ENCODE results near the gene NTRK1.

NTRK1 gene

GRCh38 chr1:156881101-156881500, 20.4 kb downstream of the NTRK1 start:
- H2BK5ac ChIP-seq (ENCODE audit: low read depth, low read length, poor library complexity), result no peak overlapping the region
- H2BK12ac ChIP-seq (ENCODE audit: low read length), result no peak overlapping the region
- H4K12ac ChIP-seq (ENCODE audit: low read depth, low read length), result no peak overlapping the region
- no peak overlapping the region for H3K4me3 ChIP-seq (ENCODE audit: low read depth, low read length)
- H3K4me2 ChIP-seq (ENCODE audit: low read length), result no peak overlapping the region
- H3K14ac ChIP-seq (ENCODE audit: low read length), result no peak overlapping the region
- H2BK120ac ChIP-seq (ENCODE audit: insufficient read depth, low read length, poor library complexity), result no peak overlapping the region
- H3K4ac ChIP-seq (ENCODE audit: low read depth, low read length), result no peak overlapping the region
- peaks cover 4 to 8% of the 10 kb centered on the region in 2 experiments for H3K4me1 ChIP-seq (ENCODE audit: control insufficient read depth in 1 of 2, insufficient read depth in 2 of 2, low read length in 2 of 2)
- H3K18ac ChIP-seq (ENCODE audit: low read length), result no peak overlapping the region
- no peak overlapping the region for H4K91ac ChIP-seq (ENCODE audit: low read depth, low read length)
- no peak overlapping the region for H2AK5ac ChIP-seq (ENCODE audit: low read length)
- no CpG with 5 or more reads among the region's 10 CpGs for WGBS (ENCODE audit: extremely low coverage, insufficient coverage, insufficient read length)
- H3K79me1 ChIP-seq (ENCODE audit: low read length), result no peaks in the 10 kb centered on the region
- no peak for DNase-seq
- H3K27me3 ChIP-seq (ENCODE audit: insufficient read depth, low read length), result no peaks in the 10 kb centered on the region
- H3K27ac ChIP-seq (ENCODE audit: low read depth, low read length), result no peak overlapping the region
- H3K36me3 ChIP-seq (ENCODE audit: control insufficient read depth in 1 of 2, insufficient read depth in 2 of 2, low read length in 2 of 2), result no peaks in the 10 kb centered on the region
- no peak overlapping the region for H4K8ac ChIP-seq (ENCODE audit: low read depth, low read length)
- H2AFZ ChIP-seq (ENCODE audit: insufficient read depth, low read length, poor library complexity), result no peak overlapping the region
- no peak overlapping the region for H3K23ac ChIP-seq (ENCODE audit: low read length)
- no peaks in the 10 kb centered on the region for H3K79me2 ChIP-seq (ENCODE audit: control insufficient read depth, insufficient read depth, low read length, poor library complexity)
- no peak overlapping the region for H3K9ac ChIP-seq (ENCODE audit: low read length)
- H3K9me3 ChIP-seq (ENCODE audit: insufficient read depth, low read depth, low read length), result peaks cover 4% of the 10 kb centered on the region

GRCh38 chr1:156881663-156882062, 21.0 kb downstream of the NTRK1 start:
- WGBS (ENCODE audit: extremely low coverage, insufficient coverage, insufficient read length), result no CpG with 5 or more reads among the region's 4 CpGs
- no peak overlapping the region for H3K4me3 ChIP-seq (ENCODE audit: low read depth, low read length)
- H3K4ac ChIP-seq (ENCODE audit: low read depth, low read length), result no peak overlapping the region

GRCh38 chr1:156882543-156882942, 21.9 kb downstream of the NTRK1 start:
- Histone ChIP-seq H2BK12ac (ENCODE audit: low read length) (no peak overlapping the region), H3K9me3 (ENCODE audit: insufficient read depth, low read depth, low read length) (peaks cover 4% of the 10 kb centered on the region), H3K79me1 (ENCODE audit: low read length) (no peaks in the 10 kb centered on the region), H4K8ac (ENCODE audit: low read depth, low read length) (no peak overlapping the region), H3K4me2 (ENCODE audit: low read length) (no peak overlapping the region), H3K9ac (ENCODE audit: low read length) (no peak overlapping the region), H3K18ac (ENCODE audit: low read length) (no peak overlapping the region), H2BK5ac (ENCODE audit: low read depth, low read length, poor library complexity) (no peak overlapping the region), H2AFZ (ENCODE audit: insufficient read depth, low read length, poor library complexity) (no peak overlapping the region), H4K12ac (ENCODE audit: low read depth, low read length) (no peak overlapping the region), H3K27ac (ENCODE audit: low read depth, low read length) (no peak overlapping the region), H2AK5ac (ENCODE audit: low read length) (no peak overlapping the region), H3K27me3 (ENCODE audit: insufficient read depth, low read length) (no peaks in the 10 kb centered on the region), H3K79me2 (ENCODE audit: control insufficient read depth, insufficient read depth, low read length, poor library complexity) (no peaks in the 10 kb centered on the region), H3K23ac (ENCODE audit: low read length) (no peak overlapping the region), H3K4ac (ENCODE audit: low read depth, low read length) (no peak overlapping the region), H3K4me1 (ENCODE audit: control insufficient read depth in 1 of 2, insufficient read depth in 2 of 2, low read length in 2 of 2) (peaks cover 4 to 8% of the 10 kb centered on the region in 2 experiments), H3K4me3 (ENCODE audit: low read depth, low read length) (no peak overlapping the region), H4K91ac (ENCODE audit: low read depth, low read length) (no peak overlapping the region), H2BK120ac (ENCODE audit: insufficient read depth, low read length, poor library complexity) (no peak overlapping the region), H3K14ac (ENCODE audit: low read length) (no peak overlapping the region), H3K36me3 (ENCODE audit: control insufficient read depth in 1 of 2, insufficient read depth in 2 of 2, low read length in 2 of 2) (no peaks in the 10 kb centered on the region)
- WGBS (ENCODE audit: extremely low coverage, insufficient coverage, insufficient read length), result no CpG with 5 or more reads among the region's 3 CpGs
- DNase-seq, result no peak

More at GRCh38 chr1:156881663-156882062, 21.0 kb downstream of the NTRK1 start:
- H3K9me3 ChIP-seq (ENCODE audit: insufficient read depth, low read depth, low read length), result peaks cover 4% of the 10 kb centered on the region
- no peak overlapping the region for H2AFZ ChIP-seq (ENCODE audit: insufficient read depth, low read length, poor library complexity)
- no peak overlapping the region for H3K23ac ChIP-seq (ENCODE audit: low read length)
- H3K27ac ChIP-seq (ENCODE audit: low read depth, low read length), result no peak overlapping the region
- H3K79me2 ChIP-seq (ENCODE audit: control insufficient read depth, insufficient read depth, low read length, poor library complexity), result no peaks in the 10 kb centered on the region
- no peak overlapping the region for H3K4me2 ChIP-seq (ENCODE audit: low read length)
- no peak overlapping the region for H4K12ac ChIP-seq (ENCODE audit: low read depth, low read length)
- no peaks in the 10 kb centered on the region for H3K36me3 ChIP-seq (ENCODE audit: control insufficient read depth in 1 of 2, insufficient read depth in 2 of 2, low read length in 2 of 2)
- no peak overlapping the region for H4K91ac ChIP-seq (ENCODE audit: low read depth, low read length)
- H2BK120ac ChIP-seq (ENCODE audit: insufficient read depth, low read length, poor library complexity), result no peak overlapping the region
- H2BK5ac ChIP-seq (ENCODE audit: low read depth, low read length, poor library complexity), result no peak overlapping the region
- H4K8ac ChIP-seq (ENCODE audit: low read depth, low read length), result no peak overlapping the region
- H3K18ac ChIP-seq (ENCODE audit: low read length), result no peak overlapping the region
- H3K27me3 ChIP-seq (ENCODE audit: insufficient read depth, low read length), result no peaks in the 10 kb centered on the region
- no peak overlapping the region for H2BK12ac ChIP-seq (ENCODE audit: low read length)
- no peak overlapping the region for H2AK5ac ChIP-seq (ENCODE audit: low read length)
- peaks cover 4 to 8% of the 10 kb centered on the region in 2 experiments for H3K4me1 ChIP-seq (ENCODE audit: control insufficient read depth in 1 of 2, insufficient read depth in 2 of 2, low read length in 2 of 2)
- H3K79me1 ChIP-seq (ENCODE audit: low read length), result no peaks in the 10 kb centered on the region
- no peak overlapping the region for H3K14ac ChIP-seq (ENCODE audit: low read length)
- no peak for DNase-seq
- no peak overlapping the region for H3K9ac ChIP-seq (ENCODE audit: low read length)

GRCh38 chr1:156883919-156884318, 23.3 kb downstream of the NTRK1 start:
- no peaks in the 10 kb centered on the region for H3K27me3 ChIP-seq (ENCODE audit: insufficient read depth, low read length)
- H3K27ac ChIP-seq (ENCODE audit: low read depth, low read length), result no peak overlapping the region
- H4K8ac ChIP-seq (ENCODE audit: low read depth, low read length), result no peak overlapping the region
- no peak overlapping the region for H3K14ac ChIP-seq (ENCODE audit: low read length)
- H3K4me2 ChIP-seq (ENCODE audit: low read length), result no peak overlapping the region
- no peak overlapping the region for H3K4me3 ChIP-seq (ENCODE audit: low read depth, low read length)
- H2AK5ac ChIP-seq (ENCODE audit: low read length), result no peak overlapping the region
- H3K4me1 ChIP-seq (ENCODE audit: control insufficient read depth in 1 of 2, insufficient read depth in 2 of 2, low read length in 2 of 2), result peaks cover 4 to 8% of the 10 kb centered on the region in 2 experiments
- H3K4ac ChIP-seq (ENCODE audit: low read depth, low read length), result no peak overlapping the region
- H3K9me3 ChIP-seq (ENCODE audit: insufficient read depth, low read depth, low read length), result peaks cover 4% of the 10 kb centered on the region
- no peak overlapping the region for H2AFZ ChIP-seq (ENCODE audit: insufficient read depth, low read length, poor library complexity)
- H3K36me3 ChIP-seq (ENCODE audit: control insufficient read depth in 1 of 2, insufficient read depth in 2 of 2, low read length in 2 of 2), result no peaks in the 10 kb centered on the region
- no peak overlapping the region for H4K12ac ChIP-seq (ENCODE audit: low read depth, low read length)
- H2BK5ac ChIP-seq (ENCODE audit: low read depth, low read length, poor library complexity), result no peak overlapping the region
- no peak overlapping the region for H4K91ac ChIP-seq (ENCODE audit: low read depth, low read length)
- no peak overlapping the region for H3K18ac ChIP-seq (ENCODE audit: low read length)
- WGBS (ENCODE audit: extremely low coverage, insufficient coverage, insufficient read length), result no CpG with 5 or more reads among the region's 7 CpGs
- no peak overlapping the region for H3K23ac ChIP-seq (ENCODE audit: low read length)
- no peak overlapping the region for H3K9ac ChIP-seq (ENCODE audit: low read length)
- no peaks in the 10 kb centered on the region for H3K79me1 ChIP-seq (ENCODE audit: low read length)
- H2BK12ac ChIP-seq (ENCODE audit: low read length), result no peak overlapping the region
- H2BK120ac ChIP-seq (ENCODE audit: insufficient read depth, low read length, poor library complexity), result no peak overlapping the region
- no peak for DNase-seq
- H3K79me2 ChIP-seq (ENCODE audit: control insufficient read depth, insufficient read depth, low read length, poor library complexity), result no peaks in the 10 kb centered on the region
